CD14-positive monocyte (primary cell): ENCODE data around the gene PCTP. TPM values are rescaled to one million over a fixed set of nuclear protein-coding genes. Genes with fewer than 3 reads are reported as not detected.

ENCODE experiments used
- DNase-seq, 3 donors: peaks; one replicate each; pipeline ENCODE4 v3.0.0-alpha.2; 2011 to 2022
- H2AFZ ChIP-seq: 2 replicates; pipeline ENCODE4 v1.6.0; 2012; ENCODE audit warnings: mild to moderate bottlenecking, low read depth, low read length, inconsistent platforms; ENCODE audit not compliant: insufficient read depth, poor library complexity, severe bottlenecking
- H3K27ac ChIP-seq, 2 donors: 1 replicate in 1 of 2; 2 replicates in 1 of 2; pipeline ENCODE4 v1.5.1; 2012 to 2013; ENCODE audit warnings: low read length in 2 of 2, control low read depth in 1 of 2, inconsistent platforms in 1 of 2, low read depth in 1 of 2, mild to moderate bottlenecking in 1 of 2
- H3K27me3 ChIP-seq, 2 donors: one replicate each; pipeline versions ENCODE4 v1.6.0 to v1.6.1; 2011 to 2013; ENCODE audit warnings: low read length in 2 of 2; ENCODE audit not compliant: control insufficient read depth in 2 of 2, insufficient read depth in 2 of 2
- H3K36me3 ChIP-seq, 2 donors: replicated peaks in 1 of 2; 1 replicate in 1 of 2; 2 replicates in 1 of 2; pipeline versions ENCODE4 v1.5.1 to v1.6.1; 2012 to 2013; ENCODE audit warnings: low read length in 2 of 2, control low read depth in 1 of 2, inconsistent platforms in 1 of 2, mild to moderate bottlenecking in 1 of 2; ENCODE audit not compliant: insufficient read depth in 2 of 2, control insufficient read depth in 1 of 2
- H3K4me1 ChIP-seq, 2 donors: 1 replicate in 1 of 2; 2 replicates in 1 of 2; pipeline versions ENCODE4 v1.5.1 to v1.6.1; 2012 to 2013; ENCODE audit warnings: low read length in 2 of 2, control low read depth in 1 of 2, inconsistent platforms in 1 of 2, mild to moderate bottlenecking in 1 of 2, moderate library complexity in 1 of 2; ENCODE audit not compliant: insufficient read depth in 2 of 2, control insufficient read depth in 1 of 2
- H3K4me2 ChIP-seq: replicated peaks from 2 replicates; pipeline ENCODE3; 2012; ENCODE audit warnings: low read length, moderate library complexity, mild to moderate bottlenecking; ENCODE audit not compliant: poor library complexity, severe bottlenecking; ENCODE audit errors: extremely low read depth
- H3K4me3 ChIP-seq, 3 experiments: fragments of 200-600 bp in 1 of 3; sonication (generic) in 1 of 3; replicated peaks in 1 of 3; 1 replicate in 2 of 3; 2 replicates in 1 of 3; pipeline ENCODE4 v1.5.1; 2011 to 2013; ENCODE audit warnings: low read length in 3 of 3, mild to moderate bottlenecking in 3 of 3, control low read depth in 2 of 3, low read depth in 2 of 3, inconsistent platforms in 1 of 3, moderate library complexity in 1 of 3
- H3K79me2 ChIP-seq: 2 replicates; pipeline ENCODE4 v1.6.0; 2012; ENCODE audit warnings: mild to moderate bottlenecking, control low read depth, inconsistent platforms, low read length, moderate library complexity; ENCODE audit not compliant: insufficient read depth
- H3K9ac ChIP-seq: 2 replicates; pipeline ENCODE4 v1.6.0; 2017; ENCODE audit warnings: low read length, mild to moderate bottlenecking; ENCODE audit not compliant: insufficient read depth, poor library complexity, severe bottlenecking
- H3K9me3 ChIP-seq, 2 donors: replicated peaks in 1 of 2; 1 replicate in 1 of 2; 2 replicates in 1 of 2; pipeline versions ENCODE4 v1.5.1 to v1.6.1; 2012 to 2013; ENCODE audit warnings: low read length in 2 of 2, control low read depth in 1 of 2; ENCODE audit not compliant: control insufficient read depth in 1 of 2, insufficient read depth in 1 of 2
- H4K20me1 ChIP-seq: 2 replicates; pipeline ENCODE4 v1.6.0; 2012; ENCODE audit warnings: mild to moderate bottlenecking, low read length, control low read depth, moderate library complexity; ENCODE audit not compliant: insufficient read depth
- H3K27ac Mint-ChIP-seq, 7 donors: one replicate each; pipeline ENCODE4 v1.8.0; 2020; ENCODE audit warnings: mild to moderate bottlenecking in 7 of 7, mixed read lengths in 7 of 7, moderate library complexity in 6 of 7, inconsistent platforms in 2 of 7
- H3K27me3 Mint-ChIP-seq, 3 donors: one replicate each; pipeline ENCODE4 v1.8.0; 2021 to 2022; ENCODE audit warnings: low read depth in 3 of 3, mild to moderate bottlenecking in 3 of 3, mixed read lengths in 3 of 3, moderate library complexity in 3 of 3, inconsistent platforms in 1 of 3
- H3K36me3 Mint-ChIP-seq, 2 donors: one replicate each; pipeline ENCODE4 v1.8.0; 2020; ENCODE audit warnings: mixed read lengths in 2 of 2, inconsistent platforms in 1 of 2, mild to moderate bottlenecking in 1 of 2
- H3K4me1 Mint-ChIP-seq: one replicate; pipeline ENCODE4 v1.8.0; 2020; ENCODE audit warnings: mild to moderate bottlenecking, mixed read lengths
- H3K4me3 Mint-ChIP-seq, 2 donors: one replicate each; pipeline ENCODE4 v1.8.0; 2020; ENCODE audit warnings: mild to moderate bottlenecking in 2 of 2, mixed read lengths in 2 of 2, moderate library complexity in 1 of 2
- H3K9me3 Mint-ChIP-seq, 7 donors: one replicate each; pipeline ENCODE4 v1.8.0; 2020 to 2022; ENCODE audit warnings: mixed read lengths in 7 of 7, mild to moderate bottlenecking in 6 of 7, moderate library complexity in 6 of 7, inconsistent platforms in 2 of 7
- WGBS: methylation state at CpG from one replicate; pipeline ENCODE4 v1.1.5; 2013; ENCODE audit warnings: missing lambda C conversion rate; ENCODE audit not compliant: insufficient coverage; 5-methylcytosine and 5-hydroxymethylcytosine counted together
- intact Hi-C, 2 donors: fragments of 100-400 bp; cut with micrococcal nuclease; formaldehyde crosslinking; loops; one replicate each; pipeline versions ENCODE4 v1.15.0 to v1.15.1; 2023
- polyA plus RNA-seq, 3 donors: library from polyadenylated mRNA; depleted of rRNA in 1 of 3; unstranded in 2 of 3; stranded (reverse) in 1 of 3; fragments of 300-500 nt in 2 of 3; fragments of >200 nt in 1 of 3; fragmentation: Illumina TruSeq in 2 of 3; gene quantifications; 1 replicate in 2 of 3; 2 replicates in 1 of 3; pipeline ENCODE4 v1.2.3, GENCODE V29; 2012 to 2021
- TF ChIP-seq, protein P1 (sequence below): fragments of 200-600 bp; IDR thresholded peaks from one replicate; pipeline ENCODE4 v1.8.0; 2022; ENCODE audit warnings: antibody characterized with exemption, mild to moderate bottlenecking

The PCTP gene
- polyA plus RNA-seq, 3 donors: 16.5 to 54.2 (median 35.4) TPM

DNA sequence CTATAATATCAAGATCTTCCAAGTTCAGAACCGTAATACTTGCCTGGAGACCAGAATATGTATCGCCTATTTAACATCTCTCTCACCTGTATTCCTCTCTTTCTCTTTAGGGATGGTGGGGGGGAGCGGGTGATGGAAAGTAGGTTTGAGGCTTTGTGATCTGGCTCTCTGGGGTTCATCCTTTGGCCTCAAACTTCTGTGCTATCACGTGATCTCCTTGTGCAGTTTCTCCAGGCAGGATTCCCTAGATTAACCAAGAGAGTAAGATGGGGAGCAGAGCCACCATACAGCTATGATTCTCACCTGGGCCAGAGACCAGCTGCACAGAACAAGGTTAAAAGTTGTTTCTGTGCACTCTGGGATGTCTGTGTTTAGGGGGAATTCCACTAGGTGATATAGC is 33.4 kb upstream of the PCTP start:
- H3K9ac ChIP-seq: no peak overlapping the region
- DNase-seq: no peak
- WGBS: 80% methylated on average over 1 of the region's 4 CpGs
- no peaks in the 10 kb centered on the region for H4K20me1 ChIP-seq
- H3K4me1 ChIP-seq: peaks cover 5 to 8% of the 10 kb centered on the region in 2 donors
- intact Hi-C loops: loop anchor here (5.0 to 10.0 kb wide), 2 partner anchors 73 to 190 kb away; no protein-coding TSS in a partner anchor
- H3K4me1 Mint-ChIP-seq: peaks cover 7% of the 10 kb centered on the region
- H3K36me3 ChIP-seq: no peaks in the 10 kb centered on the region
- H3K4me3 ChIP-seq: no peak overlapping the region
- H3K27me3 Mint-ChIP-seq: peaks cover 6 to 15% (median 12%) of the 10 kb centered on the region in 3 donors
- no peak overlapping the region for H2AFZ ChIP-seq
- H3K9me3 Mint-ChIP-seq: no peaks in the 10 kb centered on the region
- no peaks in the 10 kb centered on the region for H3K79me2 ChIP-seq
- H3K4me3 Mint-ChIP-seq: no peak overlapping the region
- H3K9me3 ChIP-seq: no peaks in the 10 kb centered on the region
- peaks cover 6 to 9% of the 10 kb centered on the region in 2 donors for H3K27me3 ChIP-seq
- H3K27ac Mint-ChIP-seq: no peak overlapping the region
- H3K27ac ChIP-seq: no peak overlapping the region
- no peaks in the 10 kb centered on the region for H3K36me3 Mint-ChIP-seq
- TF ChIP-seq, protein P1, sequence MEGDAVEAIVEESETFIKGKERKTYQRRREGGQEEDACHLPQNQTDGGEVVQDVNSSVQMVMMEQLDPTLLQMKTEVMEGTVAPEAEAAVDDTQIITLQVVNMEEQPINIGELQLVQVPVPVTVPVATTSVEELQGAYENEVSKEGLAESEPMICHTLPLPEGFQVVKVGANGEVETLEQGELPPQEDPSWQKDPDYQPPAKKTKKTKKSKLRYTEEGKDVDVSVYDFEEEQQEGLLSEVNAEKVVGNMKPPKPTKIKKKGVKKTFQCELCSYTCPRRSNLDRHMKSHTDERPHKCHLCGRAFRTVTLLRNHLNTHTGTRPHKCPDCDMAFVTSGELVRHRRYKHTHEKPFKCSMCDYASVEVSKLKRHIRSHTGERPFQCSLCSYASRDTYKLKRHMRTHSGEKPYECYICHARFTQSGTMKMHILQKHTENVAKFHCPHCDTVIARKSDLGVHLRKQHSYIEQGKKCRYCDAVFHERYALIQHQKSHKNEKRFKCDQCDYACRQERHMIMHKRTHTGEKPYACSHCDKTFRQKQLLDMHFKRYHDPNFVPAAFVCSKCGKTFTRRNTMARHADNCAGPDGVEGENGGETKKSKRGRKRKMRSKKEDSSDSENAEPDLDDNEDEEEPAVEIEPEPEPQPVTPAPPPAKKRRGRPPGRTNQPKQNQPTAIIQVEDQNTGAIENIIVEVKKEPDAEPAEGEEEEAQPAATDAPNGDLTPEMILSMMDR: no peak
- H3K4me2 ChIP-seq: no peak overlapping the region

DNA sequence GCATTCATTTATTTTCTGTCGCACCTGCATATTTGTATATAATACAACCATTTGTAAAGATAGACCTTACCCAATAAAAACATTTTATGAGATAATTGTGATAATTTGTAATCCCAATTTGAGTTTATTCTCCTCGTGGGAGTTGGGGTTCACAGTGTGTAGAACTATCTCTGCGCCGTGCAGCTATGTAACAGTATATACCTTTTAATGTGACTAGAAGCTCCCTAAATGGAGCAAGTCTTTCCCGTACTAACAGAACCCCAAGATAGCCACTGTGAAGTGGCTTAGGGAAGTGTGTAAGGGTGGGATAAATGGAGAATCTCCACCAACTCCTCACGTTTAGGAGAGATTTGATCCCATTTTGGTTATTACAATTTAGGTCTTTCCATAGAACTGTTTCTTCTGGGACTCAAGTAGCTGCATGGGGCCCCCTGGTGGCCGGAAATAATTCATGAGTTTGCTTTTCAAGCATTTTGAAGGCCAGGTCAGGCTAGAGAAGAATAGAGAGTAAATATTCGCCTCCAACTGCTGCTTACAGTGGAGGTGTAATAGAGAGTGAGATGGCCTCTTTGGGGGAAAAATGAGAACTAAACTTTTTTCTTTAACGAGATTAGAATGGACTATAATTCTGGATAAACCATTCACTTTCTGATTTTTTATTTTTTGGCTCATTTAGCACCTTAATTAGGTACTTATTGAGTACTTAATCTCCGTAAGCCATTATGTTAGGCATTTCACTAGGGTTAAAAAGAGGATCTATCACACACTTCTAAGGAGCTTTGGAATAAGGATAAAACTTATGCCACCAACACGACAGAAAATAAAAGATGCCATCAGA is 32.7 kb upstream of the PCTP start:
- no peaks in the 10 kb centered on the region for H3K79me2 ChIP-seq
- WGBS: 100% methylated on average over 1 of the region's 11 CpGs
- peaks cover 0 to 2% (median 0%) of the 10 kb centered on the region in 7 donors for H3K9me3 Mint-ChIP-seq
- peaks cover 5 to 8% of the 10 kb centered on the region in 2 donors for H3K4me1 ChIP-seq
- H3K36me3 ChIP-seq: no peaks in the 10 kb centered on the region
- peaks cover 12% of the 10 kb centered on the region for H3K4me1 Mint-ChIP-seq
- no peak overlapping the region for H3K27ac Mint-ChIP-seq
- H3K36me3 Mint-ChIP-seq: no peaks in the 10 kb centered on the region
- H3K27me3 Mint-ChIP-seq: peaks cover 10 to 21% (median 19%) of the 10 kb centered on the region in 3 donors
- TF ChIP-seq, protein P1: peak; percentile 89
- no peak overlapping the region for H3K4me3 Mint-ChIP-seq
- H3K9me3 ChIP-seq: no peaks in the 10 kb centered on the region
- intact Hi-C loops: loop anchor here (2.0 to 10.0 kb wide), 3 partner anchors 73 to 191 kb away; no protein-coding TSS in a partner anchor
- no peak overlapping the region for H3K4me2 ChIP-seq
- no peaks in the 10 kb centered on the region for H4K20me1 ChIP-seq
- no peak overlapping the region for H3K4me3 ChIP-seq
- DNase-seq: peak; percentile 57 to 72 (median 67)
- H3K27ac ChIP-seq: no peak overlapping the region
- peaks cover 13 to 15% of the 10 kb centered on the region in 2 donors for H3K27me3 ChIP-seq
- H3K9ac ChIP-seq: no peak overlapping the region
- H2AFZ ChIP-seq: no peak overlapping the region
